Gastrocnemius medialis (tissue), 4 donors: Measurements from ENCODE around the gene DDX4. TPM values are rescaled to one million over a fixed set of nuclear protein-coding genes. Genes with fewer than 3 reads are reported as not detected.
"Not testable (repeated sequence)": the region's sequence is repeated elsewhere in the genome, so short reads cannot be mapped to it uniquely, and the experiment has no call there.

Experiments
- ATAC-seq, 2 donors: fragments of 150-250 bp; one replicate each; pipeline ENCODE4 v1.9.1; 2016
- DNase-seq, 2 donors: peaks; one replicate each; pipeline ENCODE4 v3.0.0-alpha.2; 2019
- H3K27ac ChIP-seq, 4 donors: fragments of 200-600 bp; sonication (generic); 1 replicate in 1 of 4; 2 replicates in 3 of 4; pipeline ENCODE4 v1.5.1; 2016 to 2018; ENCODE audit warnings: mild to moderate bottlenecking in 2 of 4, moderate library complexity in 1 of 4
- H3K27me3 ChIP-seq, 3 donors: fragments of 200-600 bp; sonication (generic) in 2 of 3; 1 replicate in 1 of 3; 2 replicates in 2 of 3; pipeline versions ENCODE4 v1.5.1 to v1.6.0; 2016 to 2019; ENCODE audit warnings: mild to moderate bottlenecking in 1 of 3, moderate library complexity in 1 of 3
- H3K36me3 ChIP-seq, 2 donors: fragments of 200-600 bp; sonication (generic) in 1 of 2; one replicate each; pipeline ENCODE4 v1.5.1; 2017 to 2018
- H3K4me1 ChIP-seq, 2 donors: fragments of 200-600 bp; sonication (generic) in 1 of 2; one replicate each; pipeline ENCODE4 v1.5.1; 2016 to 2017; ENCODE audit warnings: mild to moderate bottlenecking in 2 of 2
- H3K4me3 ChIP-seq, 4 donors: fragments of 200-600 bp; sonication (generic) in 3 of 4; 1 replicate in 1 of 4; 2 replicates in 3 of 4; pipeline ENCODE4 v1.5.1; 2016 to 2019; ENCODE audit warnings: mild to moderate bottlenecking in 2 of 4
- H3K9me3 ChIP-seq, 3 donors: fragments of 200-600 bp; sonication (generic) in 2 of 3; 1 replicate in 1 of 3; 2 replicates in 2 of 3; pipeline ENCODE4 v1.5.1; 2016 to 2019
- CTCF ChIP-seq, 5 experiments: fragments of 450-650 bp in 3 of 5; fragments of 200-600 bp in 2 of 5; sonication (generic) in 2 of 5; IDR thresholded peaks in 4 of 5; conservative IDR thresholded peaks in 1 of 5; 1 replicate in 4 of 5; 2 replicates in 1 of 5; pipeline ENCODE4 v1.5.1; 2016 to 2019; ENCODE audit warnings: antibody characterized with exemption in 5 of 5, mild to moderate bottlenecking in 3 of 5, moderate library complexity in 3 of 5
- POLR2A ChIP-seq, 2 donors: fragments of 450-650 bp; IDR thresholded peaks; one replicate each; pipeline ENCODE4 v1.6.1; 2017; ENCODE audit warnings: antibody characterized with exemption in 2 of 2, mild to moderate bottlenecking in 2 of 2, moderate library complexity in 2 of 2
- in situ Hi-C, 4 donors: fragments of 200-750 bp; cut with MboI; loops; one replicate each; pipeline versions ENCODE4 v1.15.0 to v1.8.0; 2017; ENCODE audit warnings: low sequenced_read_pairs in 4 of 4
- intact Hi-C: fragments of 100-400 bp; cut with DNase I; formaldehyde crosslinking; loops from one replicate; pipeline ENCODE4 v1.15.1; 2023; ENCODE audit warnings: low total_unique reads
- total RNA-seq, 4 donors: library from RNA; depleted of rRNA; stranded (reverse); fragments of >200 nt; gene quantifications; one replicate each; pipeline versions ENCODE4 v1.1.0 to v1.2.3, GENCODE V29; 2016

Gene DDX4
- total RNA-seq, 4 donors from 2014 or later = not detected

GRCh38 chr5:55694152-55694830 is 43.6 kb upstream of the DDX4 start:
- H3K27me3 ChIP-seq = no peaks in the 10 kb centered on the region
- H3K9me3 ChIP-seq = no peaks in the 10 kb centered on the region
- peaks cover 0 to 6% of the 10 kb centered on the region in 2 donors for H3K36me3 ChIP-seq
- DNase-seq (no peak), ATAC-seq (no peak)
- peaks cover 23 to 25% of the 10 kb centered on the region in 2 donors for H3K4me1 ChIP-seq
- intact Hi-C loops = loop anchor here (5.0 kb wide), 3 partner anchors 162 to 522 kb away; partner anchors contain the start of genes CDC20B and PLPP1
- TF ChIP-seq CTCF (IDR thresholded peaks at IDR 0.05 in 4 of 5, conservative IDR thresholded peaks at IDR 0.05 in 1 of 5) (peak in 4 of 5 experiments; percentile 12 to 50 (median 26)), POLR2A (IDR thresholded peaks at IDR 0.05) (no peak)
- H3K27ac ChIP-seq = no peak overlapping the region
- in situ Hi-C loops = loop anchor here in 3 of 4 donors (5.0 to 25.0 kb wide), 3 partner anchors 282 to 357 kb away; no protein-coding TSS in a partner anchor
- no peak overlapping the region for H3K4me3 ChIP-seq

GRCh38 chr5:55696704-55697103 is 41.2 kb upstream of the DDX4 start:
- ATAC-seq, intact Hi-C loops, H3K27me3 ChIP-seq: not testable (repeated sequence)

GRCh38 chr5:55699041-55699688 is 38.7 kb upstream of the DDX4 start:
- H3K4me1 ChIP-seq = peaks cover 11 to 22% of the 10 kb centered on the region in 2 donors
- ATAC-seq (no peak), DNase-seq (no peak)
- intact Hi-C loops (no loop called here), in situ Hi-C loops (loop anchor here in 2 of 4 donors (10.0 to 25.0 kb wide), 2 partner anchors 294 to 362 kb away; no protein-coding TSS in a partner anchor)
- H3K27me3 ChIP-seq = no peaks in the 10 kb centered on the region
- peaks cover 0 to 6% of the 10 kb centered on the region in 2 donors for H3K36me3 ChIP-seq
- TF ChIP-seq POLR2A (IDR thresholded peaks at IDR 0.05) = no peak
- no peak for TF ChIP-seq CTCF (IDR thresholded peaks at IDR 0.05 in 4 of 5, conservative IDR thresholded peaks at IDR 0.05 in 1 of 5)
- H3K4me3 ChIP-seq = no peak overlapping the region
- no peaks in the 10 kb centered on the region for H3K9me3 ChIP-seq
- peak overlapping the region in 1 of 4 donors; percentile 12 for H3K27ac ChIP-seq

More at GRCh38 chr5:55696704-55697103, 41.2 kb upstream of the DDX4 start:
- in situ Hi-C loops = loop anchor here in 2 of 4 donors (10.0 to 25.0 kb wide), 2 partner anchors 292 to 359 kb away; no protein-coding TSS in a partner anchor
- not testable (repeated sequence) for H3K9me3 ChIP-seq, H3K4me3 ChIP-seq, DNase-seq, H3K36me3 ChIP-seq, H3K27ac ChIP-seq
- H3K4me1 ChIP-seq = peaks cover 18 to 26% of the 10 kb centered on the region in 2 donors

- peaks cover 0 to 6% of the 10 kb centered on the region in 2 donors for H3K36me3 ChIP-seq
- intact Hi-C loops (no loop called here), in situ Hi-C loops (loop anchor here in 1 of 4 donors (25.0 kb wide), 1 partner anchor 538 kb away; the partner anchor contains the start of genes CDC20B and GPX8)
- no peaks in the 10 kb centered on the region for H3K9me3 ChIP-seq
- H3K4me3 ChIP-seq = no peak overlapping the region
- ATAC-seq (no peak), DNase-seq (no peak)
- no peak overlapping the region for H3K27ac ChIP-seq
- TF ChIP-seq POLR2A (IDR thresholded peaks at IDR 0.05) (no peak), CTCF (IDR thresholded peaks at IDR 0.05 in 4 of 5, conservative IDR thresholded peaks at IDR 0.05 in 1 of 5) (no peak)
- peaks cover 11 to 22% of the 10 kb centered on the region in 2 donors for H3K4me1 ChIP-seq
- no peaks in the 10 kb centered on the region for H3K27me3 ChIP-seq
Observed at GRCh38 chr5:55700745-55701144, 37.1 kb upstream of the DDX4 start.
